HG03460 (cell line): ENCODE results near the gene NOL8.

Experiments used
- ATAC-seq: cut with Tn5 transposase; IDR thresholded peaks from one replicate; pipeline ENCODE4 v1.9.1; 2021; ENCODE audit not compliant: unreplicated experiment

Gene NOL8

DNA sequence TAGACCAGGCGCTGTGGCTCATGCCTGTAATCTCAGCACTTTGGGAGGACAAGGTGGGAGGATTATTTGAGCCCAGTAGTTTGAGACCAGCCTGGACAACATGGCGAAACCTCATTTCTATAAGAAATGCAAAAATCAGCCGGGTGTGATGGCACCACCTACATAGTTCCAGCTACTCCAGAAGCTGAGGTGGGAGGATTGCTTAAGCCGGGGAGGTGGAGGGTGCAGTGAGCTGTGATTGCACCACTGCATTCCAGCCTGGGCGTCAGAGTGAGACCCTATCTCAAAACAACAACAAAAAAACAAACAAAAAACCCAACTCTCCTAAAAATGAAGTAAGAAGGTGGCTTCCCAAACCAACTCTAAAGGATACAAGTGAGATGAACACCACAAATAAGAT, 54.6 kb downstream of the NOL8 start:
- ATAC-seq = no peak

GRCh38 chr9:92266486-92266885, 58.7 kb downstream of the NOL8 start:
- ATAC-seq = no peak

DNA sequence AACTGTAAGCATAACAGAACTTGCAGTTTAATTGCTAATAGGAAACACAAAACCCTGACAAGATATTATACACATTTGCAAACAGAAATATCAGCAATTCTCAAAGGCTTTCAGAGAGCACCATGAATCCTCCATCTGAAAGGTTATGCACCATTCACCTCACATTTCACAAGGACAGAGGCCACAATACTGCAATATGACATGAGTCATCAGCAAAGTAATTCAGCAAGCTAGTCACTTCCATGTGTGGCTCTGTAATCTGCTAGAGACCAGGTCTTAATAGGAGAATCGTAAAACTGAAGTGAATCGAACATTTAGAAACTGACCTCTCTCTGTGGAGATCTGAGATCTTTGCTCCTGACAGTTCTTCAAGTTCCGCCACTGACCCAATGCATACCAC, 60.0 kb downstream of the NOL8 start:
- ATAC-seq = no peak

DNA sequence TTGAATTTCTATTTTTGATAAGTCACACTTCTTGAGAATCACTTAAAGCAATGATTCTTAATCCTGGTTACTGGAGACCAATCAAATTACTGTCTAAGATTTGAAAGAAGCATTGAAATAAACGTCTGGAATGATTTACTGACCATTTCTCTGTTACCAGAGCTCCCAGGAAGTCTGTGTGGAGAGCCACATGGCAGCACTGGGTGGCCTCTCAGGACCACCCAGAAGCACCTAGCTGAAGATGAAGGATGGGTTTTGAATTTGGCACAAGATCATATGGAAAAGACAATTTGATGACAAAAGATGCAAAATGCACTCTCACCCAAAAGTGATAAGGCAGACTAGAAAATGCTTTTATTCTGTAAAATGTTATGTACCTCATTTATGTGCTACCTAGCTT, 62.0 kb downstream of the NOL8 start:
- no peak for ATAC-seq

DNA sequence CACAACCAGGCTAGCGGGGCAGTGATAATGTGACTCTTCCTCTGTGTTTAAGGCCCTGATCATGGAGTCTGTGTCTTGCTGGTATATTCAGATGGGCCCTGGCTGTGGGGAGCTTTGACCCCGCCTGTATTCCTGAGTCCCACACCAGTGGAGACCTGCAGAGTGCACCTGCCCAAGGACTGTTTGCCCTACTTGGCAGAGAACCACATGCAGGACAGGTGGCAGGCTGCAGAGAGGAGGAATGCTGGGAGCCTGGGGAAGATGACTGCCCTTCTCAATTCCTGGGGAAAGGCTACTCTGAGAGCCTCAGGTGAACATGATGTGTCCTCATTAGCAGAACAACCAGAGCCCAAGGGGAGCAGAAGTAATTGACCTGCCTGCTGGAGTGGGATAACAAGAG, 67.8 kb downstream of the NOL8 start:
- no peak for ATAC-seq

DNA sequence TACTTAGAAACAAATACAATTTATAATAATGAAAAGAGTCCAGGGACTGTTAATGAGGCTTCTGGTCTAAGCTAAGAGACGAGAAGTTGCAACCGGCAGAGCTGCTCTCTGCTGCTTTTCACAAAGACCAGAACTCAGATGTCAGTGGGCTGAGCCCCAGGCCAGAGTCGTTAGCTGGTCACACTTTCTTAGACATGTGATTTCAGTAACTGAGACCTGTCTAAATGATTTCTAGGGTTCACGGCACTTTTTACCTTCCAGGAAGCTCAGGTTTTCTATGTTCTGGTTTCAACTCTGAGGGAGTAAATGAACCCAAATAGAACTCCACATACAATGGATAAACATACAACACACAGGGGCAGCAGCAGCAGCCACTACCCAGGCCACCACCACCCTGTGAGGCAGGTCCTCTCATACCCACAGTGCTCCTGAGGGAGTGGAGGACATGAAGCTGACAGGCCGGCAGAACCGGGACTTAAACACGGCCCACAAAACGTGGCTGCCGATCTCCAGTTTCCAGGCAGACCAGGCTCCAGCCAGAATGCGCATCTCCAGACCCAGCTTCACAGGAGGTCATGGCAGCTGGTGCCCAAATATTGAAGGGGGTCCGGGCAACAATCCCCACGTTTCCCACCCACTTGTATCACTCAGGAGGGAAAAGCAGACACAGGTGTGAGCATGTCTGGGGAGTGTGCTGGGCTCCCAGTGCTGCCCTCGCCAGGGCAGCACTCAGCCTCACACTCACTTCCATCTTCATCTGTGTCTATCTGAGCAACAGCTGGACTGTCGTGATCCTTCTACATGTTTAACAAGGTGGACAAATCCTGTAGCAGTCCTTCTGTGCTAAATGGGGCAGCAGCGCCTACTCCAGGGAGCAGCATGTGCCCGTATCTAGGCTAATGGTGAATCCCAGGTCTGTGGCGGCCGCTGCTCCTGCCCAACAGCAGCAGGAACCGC, 70.5 kb downstream of the NOL8 start:
- no peak for ATAC-seq

- no peak for ATAC-seq
These were observed 71.5 kb downstream of the NOL8 start for GRCh38 chr9:92253656-92254055.

- ATAC-seq = no peak
These were observed 77.2 kb downstream of the NOL8 start for GRCh38 chr9:92247981-92248380.
